H1 (cell line): Measurements from ENCODE around the gene CHN2. TPM values are rescaled to one million over a fixed set of nuclear protein-coding genes. Genes with fewer than 3 reads are reported as not detected.

Source experiments
- CBX5 ChIP-seq: fragments of 300-800, 300-1000 bp; sonication (generic); IDR thresholded peaks from 2 replicates; pipeline ENCODE4 v1.7.1; 2016; ENCODE audit warnings: antibody characterized with exemption, low read length, low read depth
- CEBPB ChIP-seq: IDR thresholded peaks from 2 replicates; pipeline ENCODE4 v1.6.1; 2012; ENCODE audit warnings: low read depth, low read length
- FOSL1 ChIP-seq: IDR thresholded peaks from 2 replicates; pipeline ENCODE4 v1.6.1; 2011; ENCODE audit warnings: mild to moderate bottlenecking, low read depth, low read length, moderate library complexity; ENCODE audit not compliant: insufficient read depth
- POLR2A ChIP-seq, 2 experiments: IDR thresholded peaks; 1 replicate in 1 of 2; 2 replicates in 1 of 2; pipeline ENCODE4 v1.6.1; 2011; ENCODE audit warnings: low read depth in 2 of 2, low read length in 2 of 2, mild to moderate bottlenecking in 2 of 2; ENCODE audit errors: control extremely low read depth in 1 of 2
- SP2 ChIP-seq: IDR thresholded peaks from 2 replicates; pipeline ENCODE4 v1.6.1; 2012; ENCODE audit warnings: mild to moderate bottlenecking, low read length, inconsistent platforms
- polyA plus RNA-seq, 7 experiments: library from polyadenylated mRNA; depleted of rRNA in 3 of 7; stranded (reverse) in 5 of 7; unstranded in 2 of 7; fragments of >200 nt in 5 of 7; fragments of 200-250 nt in 2 of 7; gene quantifications; 1 replicate in 5 of 7; 2 replicates in 1 of 7; 4 replicates in 1 of 7; pipeline versions ENCODE4 v1.2.1 to v1.2.3, GENCODE V29; 2011 to 2013; ENCODE audit warnings: missing spikeins in 2 of 7, mixed read lengths in 2 of 7
- total RNA-seq: library from RNA; stranded (reverse); fragmentation: NEBNext Ultra II Directional; extraction: Animal tissue kit (Norgen Biotek cat#: 25700); gene quantifications from 2 replicates; pipeline ENCODE4 v1.2.1, GENCODE V29; 2021
- TF ChIP-seq, protein P1 (sequence below): IDR thresholded peaks from 2 replicates; pipeline ENCODE4 v1.6.1; 2012; ENCODE audit warnings: low read length, inconsistent platforms

Gene CHN2
- total and polyA plus RNA-seq, 2 of the 8 experiments (the other 6 are each of a cell fraction or from before 2014, with no cell fraction given): 2.9 to 4.8 TPM

DNA sequence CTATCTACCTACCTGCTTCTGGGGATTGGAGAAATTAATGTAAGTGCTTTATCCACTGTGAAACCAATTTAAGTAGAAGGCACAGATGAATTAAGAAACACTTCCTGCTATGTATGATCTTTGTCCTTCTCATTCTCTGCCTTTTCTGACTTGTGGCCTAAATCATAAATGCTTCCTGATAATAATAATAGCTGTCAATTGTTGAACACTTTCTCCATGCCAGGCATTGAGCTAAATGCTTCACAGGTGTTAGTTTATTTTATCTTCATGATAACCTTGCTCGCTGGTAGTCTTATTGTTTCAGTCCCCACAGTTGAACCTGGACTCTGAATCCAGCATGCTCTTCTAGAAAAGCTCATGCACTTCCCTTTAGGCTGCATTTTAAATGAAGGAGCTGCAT is 75.4 kb downstream of the CHN2 start (continued):
- TF ChIP-seq CBX5: no peak
- no peak for TF ChIP-seq FOSL1
- TF ChIP-seq, protein P1, sequence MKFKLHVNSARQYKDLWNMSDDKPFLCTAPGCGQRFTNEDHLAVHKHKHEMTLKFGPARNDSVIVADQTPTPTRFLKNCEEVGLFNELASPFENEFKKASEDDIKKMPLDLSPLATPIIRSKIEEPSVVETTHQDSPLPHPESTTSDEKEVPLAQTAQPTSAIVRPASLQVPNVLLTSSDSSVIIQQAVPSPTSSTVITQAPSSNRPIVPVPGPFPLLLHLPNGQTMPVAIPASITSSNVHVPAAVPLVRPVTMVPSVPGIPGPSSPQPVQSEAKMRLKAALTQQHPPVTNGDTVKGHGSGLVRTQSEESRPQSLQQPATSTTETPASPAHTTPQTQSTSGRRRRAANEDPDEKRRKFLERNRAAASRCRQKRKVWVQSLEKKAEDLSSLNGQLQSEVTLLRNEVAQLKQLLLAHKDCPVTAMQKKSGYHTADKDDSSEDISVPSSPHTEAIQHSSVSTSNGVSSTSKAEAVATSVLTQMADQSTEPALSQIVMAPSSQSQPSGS: no peak
- TF ChIP-seq POLR2A (IDR thresholded peaks at IDR 0.05; ENCODE audit: control extremely low read depth in 1 of 2, low read depth in 2 of 2, low read length in 2 of 2): no peak
- no peak for TF ChIP-seq CEBPB
- no peak for TF ChIP-seq SP2
